Left ventricle myocardium inferior (tissue), 1 donor: ENCODE results near the gene NOL4L. TPM values are rescaled to one million over a fixed set of nuclear protein-coding genes. Genes with fewer than 3 reads are reported as not detected.

Experiments used
- DNase-seq: peaks from one replicate; pipeline ENCODE4 v3.0.0-alpha.2; 2020
- H3K27ac ChIP-seq: fragments of 200-600 bp; replicated peaks from 2 replicates; pipeline ENCODE4 v1.8.0; 2021
- H3K27me3 ChIP-seq: fragments of 200-600 bp; 2 replicates; pipeline ENCODE4 v1.8.0; 2021; ENCODE audit warnings: low read depth
- H3K36me3 ChIP-seq: fragments of 200-600 bp; 2 replicates; pipeline ENCODE4 v1.8.0; 2021
- H3K4me1 ChIP-seq: fragments of 200-600 bp; 2 replicates; pipeline ENCODE4 v1.8.0; 2021
- H3K4me3 ChIP-seq: fragments of 200-600 bp; 2 replicates; pipeline ENCODE4 v1.8.0; 2021; ENCODE audit warnings: mild to moderate bottlenecking, moderate library complexity
- H3K9me3 ChIP-seq: fragments of 200-600 bp; replicated peaks from 2 replicates; pipeline ENCODE4 v1.8.0; 2021
- intact Hi-C: fragments of 100-400 bp; cut with micrococcal nuclease; formaldehyde crosslinking; loops from one replicate; pipeline ENCODE4 v1.11.0; 2022
- total RNA-seq: library from RNA; stranded (reverse); fragmentation: NEBNext Ultra II Directional; extraction: Animal tissue kit (Norgen Biotek cat#: 25700); gene quantifications from one replicate; pipeline ENCODE4 v1.2.1, GENCODE V29; 2021
- TF ChIP-seq, protein P1 (sequence below): fragments of 200-600 bp; IDR thresholded peaks from 2 replicates; pipeline ENCODE4 v1.8.0; 2021; ENCODE audit warnings: antibody characterized with exemption, mild to moderate bottlenecking, borderline replicate concordance
- donor health status: DM: no; HTN: yes; CAD: no; lungs with severe emphysema.

The NOL4L gene
- total RNA-seq, 1 donor from 2014 or later: 5.6 TPM

DNA sequence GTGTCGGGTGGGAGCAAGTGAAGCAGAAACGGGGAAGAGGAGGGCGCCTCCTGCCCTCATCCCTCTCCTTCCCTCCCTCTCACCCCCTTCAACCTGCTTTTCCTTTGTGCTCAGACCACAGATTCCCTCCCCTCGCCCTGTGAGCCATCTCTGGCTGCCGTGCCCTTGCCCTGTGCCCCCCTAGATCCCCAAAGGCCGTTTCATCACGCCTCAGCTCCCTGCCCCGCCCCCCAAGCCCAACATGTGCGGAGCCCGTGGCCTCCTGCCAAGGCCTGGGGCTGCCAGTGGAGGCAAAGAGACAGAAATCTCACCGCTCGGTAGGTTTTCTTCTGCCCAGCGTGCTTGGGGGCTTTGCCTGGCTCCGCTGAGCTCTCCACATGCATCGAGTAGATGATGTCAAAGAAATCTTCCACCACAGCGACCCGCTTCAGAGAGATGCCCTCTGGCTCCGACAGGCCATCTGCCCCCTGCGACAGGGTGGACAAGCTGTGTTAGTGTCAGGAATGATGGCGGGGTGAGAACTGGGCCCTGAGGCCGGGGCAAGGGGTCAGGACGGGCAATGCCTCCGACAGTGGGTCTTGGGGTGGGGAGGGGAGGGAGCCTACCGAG lies 57.6 kb downstream of the NOL4L start:
- DNase-seq: no peak
- Histone ChIP-seq H3K27ac (peak overlapping the region; percentile 61), H3K27me3 (no peaks in the 10 kb centered on the region), H3K36me3 (no peaks in the 10 kb centered on the region), H3K9me3 (no peaks in the 10 kb centered on the region), H3K4me1 (peaks cover 46% of the 10 kb centered on the region), H3K4me3 (peak overlapping the region; percentile 25)
- TF ChIP-seq, protein P1, sequence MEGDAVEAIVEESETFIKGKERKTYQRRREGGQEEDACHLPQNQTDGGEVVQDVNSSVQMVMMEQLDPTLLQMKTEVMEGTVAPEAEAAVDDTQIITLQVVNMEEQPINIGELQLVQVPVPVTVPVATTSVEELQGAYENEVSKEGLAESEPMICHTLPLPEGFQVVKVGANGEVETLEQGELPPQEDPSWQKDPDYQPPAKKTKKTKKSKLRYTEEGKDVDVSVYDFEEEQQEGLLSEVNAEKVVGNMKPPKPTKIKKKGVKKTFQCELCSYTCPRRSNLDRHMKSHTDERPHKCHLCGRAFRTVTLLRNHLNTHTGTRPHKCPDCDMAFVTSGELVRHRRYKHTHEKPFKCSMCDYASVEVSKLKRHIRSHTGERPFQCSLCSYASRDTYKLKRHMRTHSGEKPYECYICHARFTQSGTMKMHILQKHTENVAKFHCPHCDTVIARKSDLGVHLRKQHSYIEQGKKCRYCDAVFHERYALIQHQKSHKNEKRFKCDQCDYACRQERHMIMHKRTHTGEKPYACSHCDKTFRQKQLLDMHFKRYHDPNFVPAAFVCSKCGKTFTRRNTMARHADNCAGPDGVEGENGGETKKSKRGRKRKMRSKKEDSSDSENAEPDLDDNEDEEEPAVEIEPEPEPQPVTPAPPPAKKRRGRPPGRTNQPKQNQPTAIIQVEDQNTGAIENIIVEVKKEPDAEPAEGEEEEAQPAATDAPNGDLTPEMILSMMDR: no peak
- intact Hi-C loops: no loop called here

DNA sequence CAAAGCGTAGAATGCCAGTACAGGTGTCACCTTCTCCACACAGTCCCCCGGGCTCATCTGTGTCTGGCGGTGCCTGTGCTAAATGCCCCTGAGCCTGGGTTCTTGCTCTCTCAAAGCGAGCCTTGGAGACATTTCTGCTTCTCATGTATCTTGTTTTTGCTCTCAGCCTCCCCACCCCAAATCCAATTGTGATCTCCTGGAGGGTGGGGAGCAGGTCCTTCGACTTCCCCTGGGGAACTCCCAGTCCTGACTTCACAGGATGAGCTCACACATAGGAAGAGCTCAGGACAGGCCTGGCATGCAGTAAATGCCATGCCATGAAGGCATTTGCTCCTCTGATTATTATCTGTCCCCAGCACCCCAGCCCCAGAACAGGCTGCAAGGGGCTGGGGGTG lies 58.1 kb downstream of the NOL4L start:
- no peaks in the 10 kb centered on the region for H3K27me3 ChIP-seq
- H3K4me1 ChIP-seq: peaks cover 47% of the 10 kb centered on the region
- H3K9me3 ChIP-seq: no peaks in the 10 kb centered on the region
- intact Hi-C loops: no loop called here
- TF ChIP-seq, protein P1: no peak
- no peak overlapping the region for H3K27ac ChIP-seq
- no peak overlapping the region for H3K4me3 ChIP-seq
- DNase-seq: no peak
- no peaks in the 10 kb centered on the region for H3K36me3 ChIP-seq

DNA sequence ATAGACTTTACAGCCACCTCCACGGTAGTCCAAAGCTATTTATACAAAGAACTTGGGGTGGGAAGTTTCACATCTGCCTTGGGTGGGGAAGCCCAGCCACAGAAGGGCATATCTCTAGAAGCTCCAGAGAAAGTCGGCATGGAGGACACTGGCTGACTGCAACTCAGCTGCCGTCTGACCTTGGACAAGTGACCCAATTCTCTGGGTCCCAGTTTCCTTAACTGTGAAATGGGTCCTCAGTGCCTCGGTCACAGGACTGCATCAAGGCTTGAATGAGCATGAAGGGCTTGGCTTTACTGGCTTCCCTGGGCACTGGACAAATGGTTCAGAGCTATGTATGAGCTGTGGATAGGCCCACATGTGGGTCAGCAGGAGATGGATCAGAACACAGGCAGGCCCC lies 58.6 kb downstream of the NOL4L start:
- H3K4me3 ChIP-seq: no peak overlapping the region
- intact Hi-C loops: no loop called here
- no peak overlapping the region for H3K27ac ChIP-seq
- TF ChIP-seq, protein P1: no peak
- no peaks in the 10 kb centered on the region for H3K27me3 ChIP-seq
- no peaks in the 10 kb centered on the region for H3K9me3 ChIP-seq
- no peak for DNase-seq
- H3K36me3 ChIP-seq: no peaks in the 10 kb centered on the region
- peaks cover 52% of the 10 kb centered on the region for H3K4me1 ChIP-seq

DNA sequence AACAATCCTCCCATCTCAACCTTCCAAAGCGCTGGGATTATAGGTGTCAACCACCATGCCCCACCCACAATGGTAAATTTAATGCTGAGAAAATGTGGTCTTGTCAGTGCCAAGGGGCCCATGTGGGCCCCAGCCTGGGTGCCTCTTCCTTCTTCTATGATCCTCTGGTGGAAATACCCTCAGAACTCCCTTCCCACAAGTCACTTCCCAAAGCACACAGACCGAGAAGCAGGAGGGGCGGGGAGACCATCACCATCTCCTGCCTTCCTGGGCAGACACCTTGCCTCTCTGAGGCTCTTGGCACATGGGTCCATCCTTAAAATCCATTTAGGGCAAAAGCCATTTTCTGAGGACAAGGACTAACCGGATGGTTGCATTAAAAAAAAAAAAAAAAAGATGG lies 59.0 kb downstream of the NOL4L start:
- DNase-seq: no peak
- intact Hi-C loops: no loop called here

DNA sequence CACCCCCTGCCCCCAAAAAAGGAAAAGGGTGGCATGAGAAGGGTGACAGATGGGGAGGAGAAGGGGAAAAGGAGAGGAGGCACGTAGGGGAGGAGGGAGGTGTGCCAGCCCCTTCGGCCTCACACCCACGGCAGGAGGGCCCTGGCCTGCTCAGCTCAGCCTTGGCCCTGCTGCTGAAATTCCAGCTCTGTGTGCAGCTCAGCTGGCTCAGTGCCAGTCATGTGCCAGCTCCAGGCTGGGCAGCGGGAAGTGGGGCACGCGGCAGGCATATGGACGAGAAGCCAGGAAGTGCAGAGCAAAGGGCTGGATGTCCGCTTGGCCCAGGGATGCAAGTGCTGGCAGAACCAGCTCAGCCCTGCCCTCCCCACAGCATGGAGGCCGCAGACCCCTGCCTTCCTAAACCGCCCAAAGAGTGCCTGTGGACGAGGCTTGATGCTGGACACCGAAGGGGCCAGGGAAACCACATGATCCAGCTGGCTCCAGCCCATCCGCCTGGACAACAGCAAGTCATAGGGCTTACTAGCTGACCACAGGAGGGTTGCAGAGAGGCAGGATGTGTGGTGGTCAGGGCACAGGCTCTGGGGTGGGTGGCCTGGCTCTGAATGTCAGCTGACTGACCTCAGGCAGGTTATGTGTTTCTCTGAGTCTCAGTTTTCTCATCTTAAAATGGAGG lies 60.2 kb downstream of the NOL4L start:
- Histone ChIP-seq H3K4me1 (peaks cover 53% of the 10 kb centered on the region), H3K27me3 (no peaks in the 10 kb centered on the region), H3K9me3 (no peaks in the 10 kb centered on the region), H3K4me3 (no peak overlapping the region), H3K27ac (peak overlapping the region; percentile 4), H3K36me3 (no peaks in the 10 kb centered on the region)
- peak; percentile 82 for DNase-seq
- TF ChIP-seq, protein P1: no peak
- intact Hi-C loops: no loop called here

More for the DNA sequence above, 59.0 kb downstream of the NOL4L start:
- Histone ChIP-seq H3K4me3 (no peak overlapping the region), H3K9me3 (no peaks in the 10 kb centered on the region), H3K36me3 (no peaks in the 10 kb centered on the region), H3K4me1 (peaks cover 53% of the 10 kb centered on the region), H3K27me3 (no peaks in the 10 kb centered on the region), H3K27ac (no peak overlapping the region)
- TF ChIP-seq, protein P1: no peak
